Uterus (tissue), 4 donors: ENCODE data around the gene XRCC4. TPM values are rescaled to one million over a fixed set of nuclear protein-coding genes. Genes with fewer than 3 reads are reported as not detected.

Experiments used
- DNase-seq, 2 donors: peaks; one replicate each; pipeline ENCODE4 v3.0.0-alpha.2; 2019 to 2020
- H3K27ac ChIP-seq, 2 donors: fragments of 200-600 bp; sonication (generic); 1 replicate in 1 of 2; 2 replicates in 1 of 2; pipeline ENCODE4 v1.5.1; 2016 to 2018
- H3K27me3 ChIP-seq, 2 donors: fragments of 200-600 bp; sonication (generic); one replicate each; pipeline ENCODE4 v1.5.1; 2018 to 2019; ENCODE audit warnings: control low read depth in 1 of 2
- H3K36me3 ChIP-seq, 2 donors: fragments of 200-600 bp; sonication (generic); one replicate each; pipeline ENCODE4 v1.5.1; 2019; ENCODE audit warnings: control low read depth in 1 of 2
- H3K4me1 ChIP-seq, 2 donors: fragments of 200-600 bp; sonication (generic); one replicate each; pipeline ENCODE4 v1.5.1; 2018 to 2019; ENCODE audit warnings: control low read depth in 1 of 2
- H3K4me3 ChIP-seq, 2 donors: fragments of 200-600 bp; sonication (generic); 1 replicate in 1 of 2; 2 replicates in 1 of 2; pipeline ENCODE4 v1.5.1; 2018 to 2019; ENCODE audit warnings: mild to moderate bottlenecking in 1 of 2
- H3K9me3 ChIP-seq, 2 donors: fragments of 200-600 bp; sonication (generic); one replicate each; pipeline ENCODE4 v1.5.1; 2019; ENCODE audit warnings: control low read depth in 1 of 2
- POLR2A ChIP-seq, 2 donors: fragments of 450-650 bp; IDR thresholded peaks; one replicate each; pipeline ENCODE4 v1.6.1; 2016; ENCODE audit warnings: antibody characterized with exemption in 2 of 2, mild to moderate bottlenecking in 1 of 2, moderate library complexity in 1 of 2
- intact Hi-C: fragments of 100-400 bp; cut with DNase I; formaldehyde crosslinking; loops from one replicate; pipeline ENCODE4 v1.15.1; 2023; ENCODE audit warnings: low total_unique reads
- total RNA-seq, 4 donors: library from RNA; depleted of rRNA in 3 of 4; stranded (reverse); fragments of >200 nt in 3 of 4; gene quantifications; one replicate each; pipeline versions ENCODE4 v1.1.0 to v1.2.4, GENCODE V29; 2014 to 2023
- TF ChIP-seq, protein P1 (sequence below), 4 experiments: fragments of 200-600 bp in 2 of 4; fragments of 450-650 bp in 2 of 4; sonication (generic) in 2 of 4; IDR thresholded peaks; one replicate each; pipeline ENCODE4 v1.5.1; 2016 to 2019; ENCODE audit warnings: antibody characterized with exemption in 4 of 4, mild to moderate bottlenecking in 2 of 4, moderate library complexity in 1 of 4
- donor health status: DM: yes; HTN: yes; CAD: no.

The XRCC4 gene
- total RNA-seq, 4 donors from 2014 or later, result 1.3 to 12.2 (median 5.5) TPM; not detected in 1

- no peak overlapping the region for H3K4me3 ChIP-seq
- H3K4me1 ChIP-seq, result no peaks in the 10 kb centered on the region
- no peak for DNase-seq
- TF ChIP-seq POLR2A (IDR thresholded peaks at IDR 0.05), result no peak
- TF ChIP-seq, protein P1, sequence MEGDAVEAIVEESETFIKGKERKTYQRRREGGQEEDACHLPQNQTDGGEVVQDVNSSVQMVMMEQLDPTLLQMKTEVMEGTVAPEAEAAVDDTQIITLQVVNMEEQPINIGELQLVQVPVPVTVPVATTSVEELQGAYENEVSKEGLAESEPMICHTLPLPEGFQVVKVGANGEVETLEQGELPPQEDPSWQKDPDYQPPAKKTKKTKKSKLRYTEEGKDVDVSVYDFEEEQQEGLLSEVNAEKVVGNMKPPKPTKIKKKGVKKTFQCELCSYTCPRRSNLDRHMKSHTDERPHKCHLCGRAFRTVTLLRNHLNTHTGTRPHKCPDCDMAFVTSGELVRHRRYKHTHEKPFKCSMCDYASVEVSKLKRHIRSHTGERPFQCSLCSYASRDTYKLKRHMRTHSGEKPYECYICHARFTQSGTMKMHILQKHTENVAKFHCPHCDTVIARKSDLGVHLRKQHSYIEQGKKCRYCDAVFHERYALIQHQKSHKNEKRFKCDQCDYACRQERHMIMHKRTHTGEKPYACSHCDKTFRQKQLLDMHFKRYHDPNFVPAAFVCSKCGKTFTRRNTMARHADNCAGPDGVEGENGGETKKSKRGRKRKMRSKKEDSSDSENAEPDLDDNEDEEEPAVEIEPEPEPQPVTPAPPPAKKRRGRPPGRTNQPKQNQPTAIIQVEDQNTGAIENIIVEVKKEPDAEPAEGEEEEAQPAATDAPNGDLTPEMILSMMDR (IDR thresholded peaks at IDR 0.05), result no peak
- H3K9me3 ChIP-seq, result no peaks in the 10 kb centered on the region
- no peaks in the 10 kb centered on the region for H3K27me3 ChIP-seq
- intact Hi-C loops, result no loop called here
- no peak overlapping the region for H3K27ac ChIP-seq
- H3K36me3 ChIP-seq, result peaks cover 0 to 2% of the 10 kb centered on the region in 2 donors
Measured at GRCh38 chr5:83285661-83286398, 208.5 kb downstream of the XRCC4 start.

DNA sequence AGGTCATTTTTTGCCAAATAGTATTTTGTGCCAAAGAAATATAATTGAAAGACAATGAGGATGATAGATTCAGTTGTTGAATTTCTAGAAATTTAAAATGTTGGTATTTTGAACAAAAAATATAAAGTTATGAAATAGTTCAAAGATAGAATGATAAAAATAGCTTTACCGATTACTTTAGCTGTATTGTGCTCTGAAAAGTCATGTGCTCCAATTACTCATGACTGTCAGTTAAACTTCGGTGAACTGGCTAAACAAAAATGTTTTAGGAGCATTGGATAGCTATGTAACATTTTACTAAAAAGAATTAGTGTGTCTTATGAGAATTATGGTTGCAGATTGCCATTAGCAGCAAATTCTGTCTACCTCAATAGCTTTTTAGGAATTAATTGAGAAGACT lies 216.9 kb downstream of the XRCC4 start:
- peaks cover 0 to 3% of the 10 kb centered on the region in 2 donors for H3K9me3 ChIP-seq
- no peak for DNase-seq
- intact Hi-C loops, result no loop called here
- no peaks in the 10 kb centered on the region for H3K27me3 ChIP-seq
- no peak overlapping the region for H3K4me3 ChIP-seq
- H3K36me3 ChIP-seq, result no peaks in the 10 kb centered on the region
- TF ChIP-seq POLR2A (IDR thresholded peaks at IDR 0.05), result no peak
- TF ChIP-seq, protein P1 (IDR thresholded peaks at IDR 0.05), result no peak
- no peak overlapping the region for H3K27ac ChIP-seq
- no peaks in the 10 kb centered on the region for H3K4me1 ChIP-seq

GRCh38 chr5:83299353-83299752 lies 222.0 kb downstream of the XRCC4 start:
- H3K27me3 ChIP-seq, result no peaks in the 10 kb centered on the region
- intact Hi-C loops, result no loop called here
- H3K36me3 ChIP-seq, result no peaks in the 10 kb centered on the region
- H3K9me3 ChIP-seq, result peaks cover 0 to 3% of the 10 kb centered on the region in 2 donors
- no peak overlapping the region for H3K27ac ChIP-seq
- no peak for DNase-seq
- H3K4me1 ChIP-seq, result no peaks in the 10 kb centered on the region
- no peak overlapping the region for H3K4me3 ChIP-seq
- no peak for TF ChIP-seq POLR2A (IDR thresholded peaks at IDR 0.05)
- TF ChIP-seq, protein P1 (IDR thresholded peaks at IDR 0.05), result no peak

- no peaks in the 10 kb centered on the region for H3K27me3 ChIP-seq
- H3K36me3 ChIP-seq, result no peaks in the 10 kb centered on the region
- H3K4me3 ChIP-seq, result no peak overlapping the region
- no peak for TF ChIP-seq POLR2A (IDR thresholded peaks at IDR 0.05)
- TF ChIP-seq, protein P1 (IDR thresholded peaks at IDR 0.05), result no peak
- intact Hi-C loops, result no loop called here
- no peaks in the 10 kb centered on the region for H3K4me1 ChIP-seq
- no peaks in the 10 kb centered on the region for H3K9me3 ChIP-seq
- no peak overlapping the region for H3K27ac ChIP-seq
- no peak for DNase-seq
Measured at GRCh38 chr5:83306572-83307241, 229.4 kb downstream of the XRCC4 start.

DNA sequence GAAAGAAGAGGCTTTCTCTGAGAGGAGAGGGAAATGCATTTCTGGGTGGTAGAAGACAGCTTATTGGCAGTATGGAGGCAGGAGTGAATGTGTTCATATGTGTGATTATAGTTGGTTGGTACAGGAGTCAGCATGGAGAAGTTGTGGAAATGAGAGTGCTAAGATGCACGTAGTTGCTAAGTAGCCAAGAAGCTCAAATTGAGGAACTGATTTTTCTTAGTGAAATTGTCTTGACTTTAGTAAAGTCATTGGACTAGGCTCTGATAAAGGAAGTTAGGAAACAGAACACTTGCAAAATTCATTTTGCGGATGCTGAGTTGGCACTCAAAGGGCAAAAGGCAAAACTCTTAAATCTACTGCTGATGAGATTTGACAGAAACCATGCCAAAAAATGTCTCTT lies 235.3 kb downstream of the XRCC4 start:
- intact Hi-C loops, result no loop called here
- TF ChIP-seq, protein P1 (IDR thresholded peaks at IDR 0.05), result no peak
- TF ChIP-seq POLR2A (IDR thresholded peaks at IDR 0.05), result no peak
- DNase-seq, result no peak

More for the DNA sequence above, 235.3 kb downstream of the XRCC4 start:
- Histone ChIP-seq H3K27ac (no peak overlapping the region), H3K9me3 (no peaks in the 10 kb centered on the region), H3K36me3 (no peaks in the 10 kb centered on the region), H3K27me3 (no peaks in the 10 kb centered on the region), H3K4me1 (no peaks in the 10 kb centered on the region), H3K4me3 (no peak overlapping the region)
